GM19328 (cell line): ENCODE results near the gene KDM1B.
"Not testable (repeated sequence)": the region's sequence is repeated elsewhere in the genome, so short reads cannot be mapped to it uniquely, and the experiment has no call there.

Experiments
- ATAC-seq: cut with Tn5 transposase; IDR thresholded peaks from one replicate; pipeline ENCODE4 v1.9.1; 2021; ENCODE audit warnings: mild to moderate bottlenecking, moderate library complexity; ENCODE audit not compliant: unreplicated experiment

Gene KDM1B

GRCh38 chr6:18151391-18151790 is 3.8 kb upstream of the KDM1B start:
- ATAC-seq, result not testable (repeated sequence)

GRCh38 chr6:18151801-18152200 is 3.4 kb upstream of the KDM1B start:
- ATAC-seq, result no peak

- no peak for ATAC-seq
These were observed 1.9 kb upstream of the KDM1B start for GRCh38 chr6:18153311-18153703.

- ATAC-seq, result peak; percentile 50
These were observed 594 bp upstream of the KDM1B start, which contains the start of gene TPMT for GRCh38 chr6:18154507-18155149. TSS of gene TPMT (minus strand) at chr6:18155077. CDS start at chr6:18149127, 5,950 bp downstream.

GRCh38 chr6:18155864-18156421 is 721 bp downstream of the KDM1B start:
- ATAC-seq, result peak; percentile 26

- ATAC-seq, result no peak
These were observed 5.7 kb downstream of the KDM1B start for GRCh38 chr6:18160911-18161310.

- ATAC-seq, result no peak
These were observed 6.2 kb downstream of the KDM1B start for GRCh38 chr6:18161431-18161830.

GRCh38 chr6:18162401-18162800 is 7.2 kb downstream of the KDM1B start:
- no peak for ATAC-seq

- ATAC-seq, result no peak
These were observed 10.5 kb downstream of the KDM1B start for GRCh38 chr6:18165751-18166150.

GRCh38 chr6:18166312-18167036 is 11.3 kb downstream of the KDM1B start:
- no peak for ATAC-seq

GRCh38 chr6:18168264-18168663 is 13.0 kb downstream of the KDM1B start:
- ATAC-seq, result no peak

- no peak for ATAC-seq
These were observed 16.6 kb downstream of the KDM1B start for GRCh38 chr6:18171871-18172270.

GRCh38 chr6:18176198-18176597 is 21.0 kb downstream of the KDM1B start:
- ATAC-seq, result not testable (repeated sequence)

- ATAC-seq, result no peak
These were observed 22.2 kb downstream of the KDM1B start for GRCh38 chr6:18177286-18177965.

- ATAC-seq, result no peak
These were observed 23.9 kb downstream of the KDM1B start for GRCh38 chr6:18178960-18179615.

GRCh38 chr6:18179770-18180356 is 24.6 kb downstream of the KDM1B start:
- ATAC-seq, result no peak

GRCh38 chr6:18182568-18182967 is 27.3 kb downstream of the KDM1B start:
- ATAC-seq, result no peak

- no peak for ATAC-seq
These were observed 28.5 kb downstream of the KDM1B start for GRCh38 chr6:18183766-18184165.

- no peak for ATAC-seq
These were observed 30.4 kb downstream of the KDM1B start for GRCh38 chr6:18185624-18186023.

- ATAC-seq, result no peak
These were observed 30.8 kb downstream of the KDM1B start for GRCh38 chr6:18186033-18186432.
